Activated CD8-positive, alpha-beta T cell treated with anti-CD3 and anti-CD28 coated beads for 36 hours (primary cell): ENCODE results near the gene RCAN1. TPM values are rescaled to one million over a fixed set of nuclear protein-coding genes. Genes with fewer than 3 reads are reported as not detected.

Experiments used
- ATAC-seq: fragments of 200-7000 bp; cut with Tn5 transposase; one replicate; pipeline ENCODE4 v1.10.0; 2021; ENCODE audit warnings: mild to moderate bottlenecking, moderate library complexity
- CTCF ChIA-PET: fragments of 350-600 bp; sonication (Branson Sonifier 250); formaldehyde crosslinking; loops from one replicate; lab custom pipeline; 2021; ENCODE audit warnings: antibody characterized with exemption; lab: Charles Lee
- POLR2A ChIA-PET: fragments of 350-600 bp; sonication (Branson Sonifier 250); formaldehyde crosslinking; loops from one replicate; lab custom pipeline; 2021; ENCODE audit warnings: antibody characterized with exemption; lab: Charles Lee
- DNase-seq: peaks from one replicate; pipeline ENCODE4 v3.0.0-alpha.2; 2020
- H3K27ac Mint-ChIP-seq: one replicate; pipeline ENCODE4 v1.8.0; 2021; ENCODE audit warnings: mild to moderate bottlenecking, mixed read lengths
- H3K27me3 Mint-ChIP-seq: one replicate; pipeline ENCODE4 v1.8.0; 2021; ENCODE audit warnings: mixed read lengths
- H3K36me3 Mint-ChIP-seq: one replicate; pipeline ENCODE4 v1.8.0; 2021; ENCODE audit warnings: low read depth, mixed read lengths
- H3K4me1 Mint-ChIP-seq: one replicate; pipeline ENCODE4 v1.8.0; 2021; ENCODE audit warnings: low read depth, mixed read lengths
- H3K4me3 Mint-ChIP-seq: one replicate; pipeline ENCODE4 v1.8.0; 2021; ENCODE audit warnings: mild to moderate bottlenecking, moderate library complexity, mixed read lengths
- H3K9me3 Mint-ChIP-seq: one replicate; pipeline ENCODE4 v1.8.0; 2021; ENCODE audit warnings: mixed read lengths
- CTCF ChIP-seq: fragments of 200-600 bp; IDR thresholded peaks from one replicate; pipeline ENCODE4 v1.8.0; 2022; ENCODE audit warnings: antibody characterized with exemption, mild to moderate bottlenecking
- intact Hi-C: fragments of 100-400 bp; cut with micrococcal nuclease; formaldehyde crosslinking; loops from one replicate; pipeline ENCODE4 v1.10.0; 2022
- total RNA-seq, 2 experiments: library from RNA; stranded (reverse); gene quantifications; one replicate each; pipeline ENCODE4 v1.2.3, GENCODE V29; 2021

The RCAN1 gene
- total RNA-seq, 2 experiments from 2014 or later = 6.1 to 7.8 TPM

GRCh38 chr21:34649400-34649799 is 34.5 kb upstream of the RCAN1 start:
- Mint-ChIP-seq H3K4me1 (no peaks in the 10 kb centered on the region), H3K4me3 (no peak overlapping the region), H3K27ac (no peak overlapping the region), H3K36me3 (no peaks in the 10 kb centered on the region), H3K9me3 (no peaks in the 10 kb centered on the region), H3K27me3 (peaks cover 16% of the 10 kb centered on the region)
- CTCF ChIA-PET = interaction anchor here (1.3 to 1.8 kb wide), 2 partner anchors 17 to 44 kb away, joined by 3 to 4 read pairs; no protein-coding TSS in a partner anchor
- POLR2A ChIA-PET = no interaction called here
- no peak for DNase-seq
- intact Hi-C loops = no loop called here
- TF ChIP-seq CTCF = no peak
- ATAC-seq = no peak

GRCh38 chr21:34648739-34649297 is 33.9 kb upstream of the RCAN1 start:
- Mint-ChIP-seq H3K36me3 (no peaks in the 10 kb centered on the region), H3K27me3 (peaks cover 15% of the 10 kb centered on the region), H3K4me1 (no peaks in the 10 kb centered on the region), H3K27ac (no peak overlapping the region), H3K9me3 (no peaks in the 10 kb centered on the region), H3K4me3 (no peak overlapping the region)
- DNase-seq (no peak), ATAC-seq (no peak)
- intact Hi-C loops = no loop called here
- ChIA-PET POLR2A (interaction anchor here (0.9 kb wide), 1 partner anchor 12 kb away, joined by 5 read pairs; no protein-coding TSS in a partner anchor), CTCF (interaction anchor here (1.3 to 1.8 kb wide), 2 partner anchors 17 to 44 kb away, joined by 3 to 4 read pairs; no protein-coding TSS in a partner anchor)
- TF ChIP-seq CTCF = no peak

GRCh38 chr21:34647555-34647954 is 32.6 kb upstream of the RCAN1 start:
- H3K4me3 Mint-ChIP-seq = no peak overlapping the region
- CTCF ChIA-PET = interaction anchor here (1.3 kb wide), 1 partner anchor 45 kb away, joined by 3 read pairs; no protein-coding TSS in a partner anchor
- no peaks in the 10 kb centered on the region for H3K9me3 Mint-ChIP-seq
- POLR2A ChIA-PET = no interaction called here
- intact Hi-C loops = no loop called here
- no peaks in the 10 kb centered on the region for H3K36me3 Mint-ChIP-seq
- no peaks in the 10 kb centered on the region for H3K4me1 Mint-ChIP-seq
- no peak for TF ChIP-seq CTCF
- peaks cover 9% of the 10 kb centered on the region for H3K27me3 Mint-ChIP-seq
- DNase-seq (no peak), ATAC-seq (no peak)
- H3K27ac Mint-ChIP-seq = no peak overlapping the region

- Mint-ChIP-seq H3K36me3 (no peaks in the 10 kb centered on the region), H3K9me3 (no peaks in the 10 kb centered on the region), H3K27me3 (peaks cover 7% of the 10 kb centered on the region), H3K27ac (no peak overlapping the region), H3K4me1 (peaks cover 10% of the 10 kb centered on the region), H3K4me3 (no peak overlapping the region)
- no peak for TF ChIP-seq CTCF
- ATAC-seq (no peak), DNase-seq (no peak)
- intact Hi-C loops = no loop called here
- POLR2A ChIA-PET = no interaction called here
- CTCF ChIA-PET = interaction anchor here (1.4 kb wide), 1 partner anchor 14 kb away, joined by 4 read pairs; no protein-coding TSS in a partner anchor
These were observed 29.9 kb upstream of the RCAN1 start for GRCh38 chr21:34644825-34645224.
